Activated CD8-positive, alpha-beta memory T cell treated with anti-CD3 and anti-CD28 coated beads for 24 hours (primary cell): ENCODE results near the gene GALNT17.

ENCODE experiments used
- DNase-seq: peaks from one replicate; pipeline ENCODE4 v3.0.0-alpha.2; 2020

Gene GALNT17

DNA sequence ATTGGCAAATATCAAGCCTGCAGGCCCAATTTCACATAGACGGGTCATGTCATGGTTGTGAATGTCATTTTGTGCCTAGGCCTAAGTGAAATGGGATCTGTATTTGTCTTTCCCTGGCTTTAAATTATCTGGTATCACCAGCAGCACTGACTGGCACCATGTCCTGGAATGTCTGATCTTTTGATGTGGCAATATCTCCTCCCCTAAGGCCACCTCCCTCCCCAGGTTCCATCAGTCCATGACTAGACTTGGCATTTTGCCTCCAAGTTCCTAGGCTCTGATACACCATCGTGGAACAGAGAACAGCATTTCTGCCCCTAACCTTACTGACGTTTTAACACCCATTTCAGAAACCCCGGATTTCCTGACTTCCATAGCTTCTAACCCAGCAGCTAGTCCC lies 513.9 kb downstream of the GALNT17 start:
- DNase-seq, result no peak

- no peak for DNase-seq
Measured at GRCh38 chr7:71649812-71650211, 517.9 kb downstream of the GALNT17 start.

GRCh38 chr7:71650653-71651337 lies 518.9 kb downstream of the GALNT17 start:
- no peak for DNase-seq

GRCh38 chr7:71652510-71652909 lies 520.6 kb downstream of the GALNT17 start:
- DNase-seq, result no peak

GRCh38 chr7:71657386-71657785 lies 525.4 kb downstream of the GALNT17 start:
- no peak for DNase-seq

DNA sequence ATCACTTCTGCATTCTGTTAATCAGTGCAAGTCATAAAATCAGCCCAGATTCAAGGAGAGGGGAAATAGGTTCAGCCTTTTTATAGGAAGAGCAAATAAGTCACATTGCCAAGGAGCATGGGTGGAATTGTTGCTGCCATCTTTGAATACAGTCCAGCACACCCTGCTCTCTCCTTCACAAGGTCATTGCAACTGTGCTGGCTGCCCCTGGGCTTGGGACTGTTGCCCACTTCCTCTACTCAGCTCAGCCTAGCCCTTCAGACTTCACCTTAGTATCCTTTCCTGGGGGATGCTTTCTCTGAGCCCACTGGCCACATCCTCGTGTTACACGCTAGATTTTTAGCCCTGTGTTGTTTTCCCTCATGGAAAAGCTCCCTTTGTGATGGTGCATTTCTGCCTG lies 527.7 kb downstream of the GALNT17 start:
- no peak for DNase-seq

- DNase-seq, result no peak
Measured at GRCh38 chr7:71661671-71662224, 529.8 kb downstream of the GALNT17 start.

GRCh38 chr7:71665716-71666115 lies 533.8 kb downstream of the GALNT17 start:
- no peak for DNase-seq

- no peak for DNase-seq
Measured at GRCh38 chr7:71668572-71668971, 536.6 kb downstream of the GALNT17 start.

- no peak for DNase-seq
Measured at GRCh38 chr7:71679480-71679879, 547.5 kb downstream of the GALNT17 start.

GRCh38 chr7:71682181-71682580 lies 550.2 kb downstream of the GALNT17 start:
- DNase-seq, result no peak

- no peak for DNase-seq
Measured at GRCh38 chr7:71682841-71683781, 551.2 kb downstream of the GALNT17 start.

DNA sequence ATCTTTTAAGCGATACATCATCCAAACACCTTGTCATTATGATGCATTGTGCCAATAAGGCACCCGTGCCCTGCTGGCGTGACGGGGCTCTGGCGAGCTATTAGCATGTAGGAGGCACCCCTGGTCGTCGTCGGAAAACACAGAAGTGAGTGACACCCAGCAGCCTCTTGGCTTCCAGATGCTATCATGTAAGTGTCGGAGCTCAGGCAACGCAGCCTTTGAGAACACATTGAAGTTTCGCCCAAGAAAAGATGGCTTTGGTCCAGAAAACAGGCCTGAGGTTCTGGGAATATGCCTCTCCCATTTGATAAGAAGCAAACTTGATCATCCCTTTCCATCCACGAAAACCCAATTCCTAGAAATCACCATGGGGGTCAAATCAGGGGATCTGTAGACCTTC lies 555.3 kb downstream of the GALNT17 start:
- no peak for DNase-seq

DNA sequence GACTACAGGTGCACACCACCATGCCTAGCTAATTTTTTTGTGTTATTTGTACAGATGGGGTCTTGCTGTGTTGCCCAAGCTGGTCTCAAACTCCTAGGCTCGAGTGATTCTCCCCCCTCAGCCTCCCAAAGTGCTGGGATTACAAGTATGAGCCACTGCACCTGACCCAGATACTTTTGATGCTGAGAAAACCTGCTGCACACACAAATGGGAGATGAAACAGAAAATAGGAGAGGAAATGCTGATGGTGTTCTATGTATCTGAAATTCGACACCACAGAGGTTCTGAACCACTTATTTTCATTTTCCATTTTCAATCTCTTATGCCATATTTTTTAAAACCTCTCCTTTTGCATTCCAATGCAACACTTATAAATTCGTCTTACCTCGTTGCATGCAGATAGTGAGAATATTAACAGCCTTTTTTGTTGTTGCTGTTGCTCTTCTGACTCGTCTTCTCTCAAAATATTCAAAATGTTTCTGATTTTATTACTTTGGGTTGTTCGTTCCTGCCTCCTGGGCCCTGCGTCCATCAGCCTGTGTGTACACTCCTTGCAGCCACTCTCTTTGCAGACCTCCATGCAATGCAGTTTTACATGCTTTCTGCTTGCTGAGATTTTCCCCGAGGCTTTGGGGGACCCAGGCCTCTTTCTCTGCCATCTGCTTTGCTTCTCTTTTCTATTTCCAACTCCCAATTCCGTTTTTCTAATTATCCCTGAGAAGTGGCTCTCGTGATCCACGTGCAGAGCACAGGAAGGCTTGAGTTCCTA lies 556.1 kb downstream of the GALNT17 start:
- DNase-seq, result no peak

DNA sequence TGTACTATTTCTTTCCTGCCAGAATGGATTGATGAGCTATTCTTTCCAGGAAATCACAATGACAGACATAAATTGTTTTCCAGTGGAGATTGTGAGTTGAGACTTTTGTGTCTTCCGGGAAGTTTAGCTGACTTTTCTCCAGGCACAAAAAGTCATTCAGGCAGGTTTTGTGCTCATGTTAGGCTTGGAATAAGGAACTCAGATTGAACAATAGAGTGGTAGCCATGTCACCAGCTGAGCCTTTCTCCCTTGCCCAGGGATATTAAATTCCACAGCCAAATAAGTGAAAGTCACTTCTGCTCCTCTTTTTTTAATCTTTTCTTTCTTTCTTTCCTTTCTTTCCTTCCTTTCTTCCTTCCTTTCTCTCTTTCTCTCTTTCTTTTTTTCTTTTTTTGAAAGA lies 559.6 kb downstream of the GALNT17 start:
- no peak for DNase-seq

GRCh38 chr7:71694665-71695064 lies 562.7 kb downstream of the GALNT17 start:
- DNase-seq, result no peak

- no peak for DNase-seq
Measured at GRCh38 chr7:71695186-71695585, 563.2 kb downstream of the GALNT17 start.

GRCh38 chr7:71696511-71696910 lies 564.6 kb downstream of the GALNT17 start:
- DNase-seq, result no peak

DNA sequence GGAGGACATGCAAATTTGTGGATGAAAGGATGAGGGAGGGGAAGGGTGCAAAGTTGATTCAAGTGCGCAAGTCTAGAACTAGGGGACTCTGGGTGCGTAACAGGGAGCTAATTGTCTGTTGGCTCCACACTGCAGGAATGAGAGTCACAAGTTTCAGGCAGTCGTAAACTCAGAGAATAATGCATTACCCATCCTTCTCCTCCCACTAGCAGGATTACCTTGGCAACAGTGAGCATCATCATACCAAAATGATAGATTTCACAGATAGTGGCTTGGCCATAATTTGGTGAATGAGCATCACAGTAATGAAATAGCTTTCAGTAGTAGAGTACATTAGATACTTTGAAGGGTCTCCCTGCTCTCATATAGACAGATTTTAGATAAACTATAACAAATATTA lies 565.5 kb downstream of the GALNT17 start:
- DNase-seq, result no peak

DNA sequence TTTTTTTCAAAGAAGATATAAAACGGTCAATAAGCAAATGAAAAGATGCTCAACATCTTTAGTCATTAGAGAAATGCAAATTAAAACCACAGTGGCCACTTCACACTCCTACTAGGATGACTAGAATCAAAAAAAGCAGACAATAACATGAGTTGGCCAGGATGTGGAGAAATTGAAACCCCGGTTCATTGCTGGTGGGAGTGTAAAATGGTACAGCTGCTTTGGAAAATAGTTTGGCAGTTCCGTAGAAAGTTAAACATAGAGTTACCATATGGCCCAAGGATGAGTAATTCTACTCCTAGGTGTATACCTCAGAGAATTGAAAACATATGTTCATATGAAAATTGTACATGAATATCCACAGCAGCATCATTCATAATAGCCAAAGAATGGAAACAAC lies 573.3 kb downstream of the GALNT17 start:
- no peak for DNase-seq

DNA sequence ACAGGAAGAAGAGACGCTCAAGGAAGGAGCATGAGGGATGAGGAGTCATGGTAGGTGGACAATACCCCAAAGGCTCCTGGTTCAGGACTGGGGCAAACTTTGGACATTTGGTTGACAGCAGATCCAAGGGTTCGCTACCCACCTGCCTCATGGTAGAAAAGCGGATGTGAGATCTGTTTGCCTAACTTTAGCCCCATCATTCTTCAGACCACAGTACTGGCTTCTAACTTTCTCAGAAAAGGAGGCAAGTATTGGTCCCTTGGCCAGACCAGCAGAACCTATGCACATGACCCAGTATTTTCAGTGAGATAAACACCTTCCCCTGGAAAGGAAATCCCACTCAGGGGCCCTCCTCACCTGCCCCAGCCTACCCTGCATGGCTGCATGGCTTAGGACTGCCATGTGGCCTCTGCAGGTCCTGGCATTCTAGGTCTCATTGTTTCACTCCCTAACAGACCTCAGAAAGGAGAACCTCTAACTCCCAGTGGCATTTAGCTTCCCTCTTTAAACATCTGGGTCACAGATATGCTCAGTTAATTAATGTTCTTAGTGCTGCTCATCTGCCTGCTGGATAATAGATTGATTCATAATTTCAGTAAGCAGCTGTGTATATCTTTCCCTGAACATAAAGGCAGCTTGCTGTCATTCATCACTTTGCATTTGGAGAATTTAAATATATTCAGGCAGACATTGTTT lies 574.1 kb downstream of the GALNT17 start:
- no peak for DNase-seq

GRCh38 chr7:71706597-71706975 lies 574.6 kb downstream of the GALNT17 start:
- DNase-seq, result no peak

- no peak for DNase-seq
Measured at GRCh38 chr7:71707041-71707440, 575.1 kb downstream of the GALNT17 start.
